Nephron (organoid): ENCODE results near the gene POLR2H.
A peak's percentile ranks its signal among the peaks of the same experiment; 100 is the strongest.

ENCODE experiments used
- H3K27ac Mint-ChIP-seq, 3 experiments: 2 replicates each; pipeline ENCODE4 v1.8.0; 2020; ENCODE audit warnings: mixed read lengths in 3 of 3, mild to moderate bottlenecking in 2 of 3, moderate library complexity in 1 of 3
- H3K27me3 Mint-ChIP-seq: 2 replicates; pipeline ENCODE4 v1.8.0; 2021; ENCODE audit warnings: low read depth, mild to moderate bottlenecking, moderate library complexity, mixed read lengths
- H3K36me3 Mint-ChIP-seq: 2 replicates; pipeline ENCODE4 v1.8.0; 2020; ENCODE audit warnings: low read depth, mixed read lengths
- H3K4me1 Mint-ChIP-seq: 2 replicates; pipeline ENCODE4 v1.8.0; 2020; ENCODE audit warnings: mixed read lengths
- H3K4me3 Mint-ChIP-seq, 3 experiments: 2 replicates each; pipeline ENCODE4 v1.8.0; 2020; ENCODE audit warnings: mild to moderate bottlenecking in 3 of 3, mixed read lengths in 3 of 3, moderate library complexity in 2 of 3
- H3K9me3 Mint-ChIP-seq: 2 replicates; pipeline ENCODE4 v1.8.0; 2020; ENCODE audit warnings: mixed read lengths
- TF ChIP-seq, protein P1 (sequence below), 3 experiments: fragments of 200-600 bp; sonication (generic); IDR thresholded peaks; one replicate each; pipeline ENCODE4 v1.5.0; 2021; ENCODE audit warnings: antibody characterized with exemption in 3 of 3; ENCODE audit not compliant: unreplicated experiment in 3 of 3

The POLR2H gene

DNA sequence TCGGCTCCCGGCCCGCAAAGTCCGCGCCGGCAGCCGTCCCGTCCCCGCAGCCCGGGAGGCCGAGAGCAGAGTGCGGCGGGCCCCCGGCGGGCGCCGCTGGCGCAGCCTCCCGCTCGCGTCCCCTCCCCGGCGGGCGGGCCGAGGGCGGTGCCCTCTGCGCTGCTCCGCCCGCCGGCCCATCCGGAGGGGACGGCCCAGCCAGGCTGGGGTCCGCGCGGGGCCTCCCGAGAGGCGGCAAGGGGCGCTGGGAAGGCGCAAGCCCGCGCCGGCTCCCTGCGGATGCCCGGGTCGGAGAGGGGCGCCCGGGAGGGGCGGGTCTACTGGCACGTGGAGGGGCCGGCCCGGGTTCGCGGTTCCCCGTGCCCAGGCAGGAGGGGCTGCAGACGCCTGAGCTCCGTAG is at the start of gene POLR2H, which contains the start of gene CLCN2:
TSS of gene POLR2H (plus strand) at position 179 of the 400 bp plus-strand sequence. CDS start 1,783 bp downstream, outside the sequence.
TSS of gene CLCN2 (minus strand) at position 74 of the 400 bp plus-strand sequence. CDS start 126 bp downstream, outside the sequence.
- H3K27me3 Mint-ChIP-seq, result no peaks in the 10 kb centered on the region
- H3K27ac Mint-ChIP-seq, result peak within 1 kb of the TSS; percentile 94 to 99 (median 98)
- peak within 1 kb of the TSS; percentile 91 to 99 (median 96) for H3K4me3 Mint-ChIP-seq
- H3K4me1 Mint-ChIP-seq, result peaks cover 30% of the 10 kb centered on the region
- TF ChIP-seq, protein P1, sequence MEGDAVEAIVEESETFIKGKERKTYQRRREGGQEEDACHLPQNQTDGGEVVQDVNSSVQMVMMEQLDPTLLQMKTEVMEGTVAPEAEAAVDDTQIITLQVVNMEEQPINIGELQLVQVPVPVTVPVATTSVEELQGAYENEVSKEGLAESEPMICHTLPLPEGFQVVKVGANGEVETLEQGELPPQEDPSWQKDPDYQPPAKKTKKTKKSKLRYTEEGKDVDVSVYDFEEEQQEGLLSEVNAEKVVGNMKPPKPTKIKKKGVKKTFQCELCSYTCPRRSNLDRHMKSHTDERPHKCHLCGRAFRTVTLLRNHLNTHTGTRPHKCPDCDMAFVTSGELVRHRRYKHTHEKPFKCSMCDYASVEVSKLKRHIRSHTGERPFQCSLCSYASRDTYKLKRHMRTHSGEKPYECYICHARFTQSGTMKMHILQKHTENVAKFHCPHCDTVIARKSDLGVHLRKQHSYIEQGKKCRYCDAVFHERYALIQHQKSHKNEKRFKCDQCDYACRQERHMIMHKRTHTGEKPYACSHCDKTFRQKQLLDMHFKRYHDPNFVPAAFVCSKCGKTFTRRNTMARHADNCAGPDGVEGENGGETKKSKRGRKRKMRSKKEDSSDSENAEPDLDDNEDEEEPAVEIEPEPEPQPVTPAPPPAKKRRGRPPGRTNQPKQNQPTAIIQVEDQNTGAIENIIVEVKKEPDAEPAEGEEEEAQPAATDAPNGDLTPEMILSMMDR (IDR thresholded peaks at IDR 0.05; ENCODE audit: unreplicated experiment in 3 of 3), result no peak
- peaks cover 24% of the 10 kb centered on the region for H3K36me3 Mint-ChIP-seq
- no peaks in the 10 kb centered on the region for H3K9me3 Mint-ChIP-seq

GRCh38 chr3:184314363-184314699 is 47.2 kb upstream of the POLR2H start, which contains the start of gene EIF4G1:
Gene EIF4G1, plus strand, starts transcription at chr3:184314606. Its CDS starts 1,191 bp downstream, at chr3:184315797.
- Mint-ChIP-seq H3K27ac (peak within 1 kb of the TSS; percentile 75 to 95 (median 90)), H3K27me3 (no peaks in the 10 kb centered on the region), H3K4me3 (peak within 1 kb of the TSS; percentile 89 to 93 (median 90)), H3K36me3 (peaks cover 26% of the 10 kb centered on the region), H3K4me1 (peaks cover 26% of the 10 kb centered on the region), H3K9me3 (no peaks in the 10 kb centered on the region)
- TF ChIP-seq, protein P1 (IDR thresholded peaks at IDR 0.05; ENCODE audit: unreplicated experiment in 3 of 3), result no peak

DNA sequence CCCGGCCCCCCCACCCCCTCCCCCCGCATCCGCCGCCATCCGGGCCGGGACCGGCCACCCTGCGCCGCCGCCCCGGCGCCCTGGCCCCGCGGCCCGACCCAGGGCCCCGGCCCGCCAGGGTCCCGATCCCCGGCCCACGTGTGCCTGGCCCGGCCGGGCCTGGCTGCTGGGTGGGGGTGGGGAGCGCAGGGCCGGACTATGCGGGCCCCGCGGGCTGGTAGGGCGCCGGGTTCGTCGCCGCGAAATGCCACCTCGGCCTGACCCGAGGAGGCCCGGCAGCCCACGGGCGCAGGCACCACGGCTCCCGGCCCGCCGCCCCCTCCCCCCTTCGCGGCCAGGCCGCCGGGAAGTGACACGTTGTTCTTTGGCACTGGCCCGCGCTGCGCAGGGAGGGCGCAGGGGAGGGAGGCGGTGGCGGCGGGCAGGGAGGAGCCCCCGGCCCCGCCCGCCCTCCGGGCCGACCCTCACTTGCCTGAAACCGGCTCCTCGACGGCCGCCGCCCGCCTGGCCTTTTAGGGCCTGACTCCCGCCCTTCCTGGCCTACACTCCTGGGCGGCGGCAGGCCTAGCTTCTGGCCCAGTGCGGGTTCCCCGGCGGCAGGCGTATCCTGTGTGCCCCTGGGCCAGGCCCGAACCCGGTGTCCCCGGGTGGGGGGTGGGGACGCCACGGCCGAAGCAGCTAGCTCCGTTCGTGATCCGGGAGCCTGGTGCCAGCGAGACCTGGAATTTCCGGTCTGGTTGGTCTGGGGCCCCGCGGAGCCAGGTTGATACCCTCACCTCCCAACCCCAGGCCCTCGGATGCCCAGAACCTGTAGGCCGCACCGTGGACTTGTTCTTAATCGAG is 46.6 kb upstream of the POLR2H start:
- Mint-ChIP-seq H3K4me1 (peaks cover 27% of the 10 kb centered on the region), H3K27me3 (no peaks in the 10 kb centered on the region), H3K36me3 (peaks cover 26% of the 10 kb centered on the region), H3K9me3 (no peaks in the 10 kb centered on the region), H3K4me3 (peak overlapping the region; percentile 89 to 93 (median 90)), H3K27ac (peak overlapping the region; percentile 75 to 95 (median 90))
- TF ChIP-seq, protein P1 (IDR thresholded peaks at IDR 0.05; ENCODE audit: unreplicated experiment in 3 of 3), result no peak

DNA sequence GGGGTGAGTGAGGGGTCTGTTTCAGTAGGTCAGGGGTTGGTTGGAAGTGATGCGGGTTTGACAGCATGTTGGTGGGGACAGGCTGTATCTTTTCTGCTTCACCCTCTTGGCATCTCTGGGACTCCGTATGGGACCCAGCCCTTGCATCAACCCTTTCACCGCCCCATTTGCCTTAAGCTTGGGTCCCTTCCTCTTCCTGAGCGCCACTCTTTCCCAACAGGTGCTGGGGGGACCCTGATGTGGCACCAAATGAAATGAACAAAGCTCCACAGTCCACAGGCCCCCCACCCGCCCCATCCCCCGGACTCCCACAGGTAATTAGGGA is 46.0 kb upstream of the POLR2H start:
- H3K9me3 Mint-ChIP-seq, result no peaks in the 10 kb centered on the region
- TF ChIP-seq, protein P1 (IDR thresholded peaks at IDR 0.05; ENCODE audit: unreplicated experiment in 3 of 3), result no peak
- no peaks in the 10 kb centered on the region for H3K27me3 Mint-ChIP-seq
- peaks cover 27% of the 10 kb centered on the region for H3K4me1 Mint-ChIP-seq
- H3K36me3 Mint-ChIP-seq, result peaks cover 26% of the 10 kb centered on the region
- H3K27ac Mint-ChIP-seq, result peak overlapping the region; percentile 75 to 95 (median 90)
- H3K4me3 Mint-ChIP-seq, result peak overlapping the region; percentile 87 to 90 (median 89)

GRCh38 chr3:184315871-184316661 is 45.4 kb upstream of the POLR2H start:
- Mint-ChIP-seq H3K27ac (peak overlapping the region; percentile 75 to 95 (median 90)), H3K4me1 (peaks cover 27% of the 10 kb centered on the region), H3K4me3 (peak overlapping the region; percentile 87 to 90 (median 89)), H3K9me3 (no peaks in the 10 kb centered on the region), H3K27me3 (no peaks in the 10 kb centered on the region), H3K36me3 (peaks cover 31% of the 10 kb centered on the region)
- TF ChIP-seq, protein P1 (IDR thresholded peaks at IDR 0.05; ENCODE audit: unreplicated experiment in 3 of 3), result no peak
